Fibroblast of gingiva (primary cell): ENCODE data around the gene COMMD9.
A peak's percentile ranks its signal among the peaks of the same experiment; 100 is the strongest.

Experiments
- DNase-seq: peaks from one replicate; pipeline ENCODE4 v3.0.0-alpha.2; 2011; ENCODE audit warnings: low read depth

The COMMD9 gene

DNA sequence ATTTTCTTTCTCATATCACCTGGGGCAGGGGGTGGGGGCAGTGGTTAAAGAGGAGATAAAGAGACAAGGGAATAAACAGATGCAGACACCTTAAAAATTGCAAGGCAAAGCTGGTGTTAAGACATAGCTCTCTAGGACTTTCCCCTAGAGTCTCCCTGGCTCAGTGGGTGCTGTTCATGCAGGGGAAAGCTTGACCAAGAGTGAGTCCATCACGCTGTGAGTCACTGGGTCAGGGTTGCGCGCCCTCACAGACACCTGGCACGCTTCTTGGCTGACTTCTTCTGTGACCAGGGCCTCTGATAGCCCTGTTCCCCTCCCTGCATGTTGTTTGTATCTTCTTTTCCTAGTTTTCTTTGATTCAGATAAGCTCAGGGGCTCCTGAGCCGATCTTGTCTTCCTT is 31.9 kb downstream of the COMMD9 start:
- DNase-seq: no peak

DNA sequence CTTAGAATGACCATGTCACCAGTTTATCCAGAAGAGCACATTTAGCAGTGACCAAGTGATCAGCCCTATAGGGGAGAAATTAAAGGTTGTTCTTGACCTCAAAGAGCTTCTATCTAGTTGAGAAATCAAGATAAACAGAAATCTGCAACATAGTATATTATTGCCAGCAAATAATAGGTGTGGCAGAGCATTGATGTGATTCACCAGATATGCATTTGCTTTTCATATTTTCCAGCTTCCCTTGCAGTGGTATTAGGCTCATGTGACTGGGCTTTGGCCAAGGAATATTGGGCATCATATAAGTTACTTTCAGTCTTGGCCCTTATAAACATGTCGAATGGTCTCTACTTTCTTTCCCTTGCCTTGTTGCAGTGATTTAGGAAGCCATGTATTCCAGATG is 34.5 kb downstream of the COMMD9 start:
- peak; percentile 53 for DNase-seq

DNA sequence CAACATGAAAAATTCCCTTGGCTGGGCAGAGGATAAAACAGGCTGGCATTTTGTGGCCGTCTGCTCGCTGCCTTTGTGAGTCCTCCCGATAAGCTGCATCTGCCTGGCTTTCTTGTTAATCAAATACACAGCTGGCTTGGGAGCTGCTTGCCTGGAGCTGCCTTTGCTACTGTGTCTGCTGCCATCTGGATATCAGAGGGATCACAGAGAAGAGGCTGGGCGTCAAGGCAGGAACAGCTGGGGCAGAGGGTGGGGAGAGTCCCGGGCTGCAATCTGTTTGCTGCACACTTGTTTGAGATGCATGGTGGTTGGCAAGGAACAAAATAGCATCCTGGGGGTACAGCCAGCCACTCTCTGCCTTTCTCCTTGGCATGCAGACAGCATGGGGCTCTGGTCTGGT is 36.0 kb downstream of the COMMD9 start:
- no peak for DNase-seq

DNA sequence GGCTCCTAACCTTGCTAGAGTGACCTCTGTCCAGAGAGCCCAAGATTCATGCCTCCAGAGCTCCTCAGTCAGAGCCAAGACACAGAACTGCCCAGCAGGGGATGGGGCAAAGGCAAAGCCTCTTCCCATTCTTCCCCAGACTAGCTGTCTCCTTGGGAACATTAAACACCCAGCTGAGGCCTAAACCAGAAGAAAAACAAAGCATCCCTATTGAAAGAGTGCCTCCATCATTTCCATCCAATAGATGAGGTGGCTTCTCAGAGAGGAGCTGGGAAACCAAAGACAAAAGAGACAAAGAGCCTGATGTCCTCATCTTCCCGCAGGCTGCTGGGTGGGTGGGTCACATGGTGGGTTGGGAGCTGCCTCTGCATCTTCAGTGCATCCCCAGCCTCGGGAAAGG is 37.4 kb downstream of the COMMD9 start:
- DNase-seq: no peak

DNA sequence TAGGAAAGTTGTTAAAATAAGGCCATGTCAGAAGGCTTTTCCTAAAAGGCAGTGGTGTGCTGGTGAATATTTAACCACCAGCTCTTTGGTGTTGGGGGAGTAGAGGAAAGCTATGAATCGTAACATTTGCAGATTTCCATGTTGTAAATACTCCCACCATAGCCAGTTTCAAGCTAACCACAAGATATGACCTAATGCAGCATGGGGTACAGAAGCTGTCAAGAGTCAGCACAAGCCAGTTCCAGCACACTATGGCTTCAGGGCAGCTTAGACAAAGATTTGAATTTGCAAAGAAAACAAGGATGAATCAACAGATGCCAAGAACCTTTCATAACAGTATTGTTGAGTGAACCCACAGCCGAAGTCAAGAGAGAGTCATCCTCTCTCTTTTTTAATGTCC is 40.0 kb downstream of the COMMD9 start:
- peak; percentile 85 for DNase-seq

DNA sequence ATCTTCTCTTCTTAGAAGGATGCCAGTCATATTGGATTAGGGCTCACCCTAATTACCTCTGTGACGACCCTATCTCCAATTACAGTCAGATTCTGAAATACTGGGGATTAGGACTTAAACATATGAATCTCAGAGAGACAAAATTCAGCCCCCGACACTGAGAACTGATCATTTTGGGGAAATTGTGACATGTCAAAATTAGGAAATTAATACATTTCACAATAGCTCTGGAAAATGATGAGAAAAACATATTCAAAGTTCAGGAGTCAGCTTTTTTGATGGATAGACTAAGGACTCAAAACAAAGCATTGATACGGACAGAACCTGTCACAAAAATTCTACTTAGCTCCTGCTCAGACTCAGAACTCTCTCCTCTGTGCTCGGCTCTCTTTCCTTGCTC is 40.8 kb downstream of the COMMD9 start:
- DNase-seq: no peak

DNA sequence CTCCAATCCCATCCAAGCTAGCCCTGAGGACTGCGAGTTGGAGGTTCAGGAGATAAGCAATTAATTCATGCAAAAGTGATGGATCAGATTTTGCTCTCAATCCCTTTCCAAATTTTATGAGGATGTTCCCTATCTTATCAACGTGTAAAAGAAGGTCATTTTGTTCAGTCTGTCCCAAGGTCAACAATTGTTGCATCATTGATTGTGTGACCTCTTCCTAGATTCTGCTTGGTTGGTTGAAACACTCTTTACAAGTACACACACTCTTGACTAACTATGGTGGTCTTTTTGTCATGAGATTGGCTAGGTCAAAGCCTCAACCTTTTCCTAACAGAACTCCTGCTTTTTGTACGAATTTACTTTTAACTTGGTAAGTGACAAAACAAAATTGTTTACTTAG is 41.7 kb downstream of the COMMD9 start:
- no peak for DNase-seq

DNA sequence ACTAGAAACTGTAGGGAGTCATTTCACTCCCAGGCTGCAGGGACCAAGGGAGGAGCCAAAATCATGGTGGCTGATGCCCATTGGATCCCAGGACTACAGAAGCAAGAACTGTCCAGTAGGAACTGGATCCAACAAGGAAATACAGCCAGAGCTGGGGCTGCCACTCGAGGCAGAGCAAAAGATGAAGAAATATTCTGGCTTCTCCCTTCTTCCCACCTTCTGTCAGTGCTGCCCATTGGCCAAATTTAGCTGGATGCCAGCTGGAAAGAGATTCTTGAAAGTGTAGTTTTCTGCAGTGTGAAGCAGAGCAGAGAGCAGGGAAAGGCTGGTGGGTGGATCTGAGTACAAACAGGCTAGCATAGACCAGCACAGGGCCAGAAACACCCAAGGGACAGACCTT is 45.6 kb downstream of the COMMD9 start:
- no peak for DNase-seq

DNA sequence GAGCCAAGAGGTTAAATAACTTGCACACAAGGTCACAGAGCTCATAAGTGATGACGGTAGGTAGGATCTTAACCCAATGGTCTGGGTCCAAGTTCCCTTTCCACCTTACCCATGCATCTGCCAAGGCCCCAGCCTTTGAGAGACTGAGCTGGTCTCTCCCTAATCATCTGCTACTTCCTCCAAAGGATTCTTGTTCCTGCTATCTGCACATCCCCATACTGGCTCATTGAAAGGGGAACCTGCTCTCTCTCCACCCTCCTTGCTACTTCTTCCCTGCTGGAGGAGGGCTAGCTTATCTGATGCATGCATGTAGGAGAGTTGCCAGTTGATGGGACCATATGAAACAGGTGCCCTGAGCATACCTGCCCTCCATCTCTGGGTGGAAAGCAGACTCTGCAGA is 47.7 kb downstream of the COMMD9 start:
- no peak for DNase-seq

DNA sequence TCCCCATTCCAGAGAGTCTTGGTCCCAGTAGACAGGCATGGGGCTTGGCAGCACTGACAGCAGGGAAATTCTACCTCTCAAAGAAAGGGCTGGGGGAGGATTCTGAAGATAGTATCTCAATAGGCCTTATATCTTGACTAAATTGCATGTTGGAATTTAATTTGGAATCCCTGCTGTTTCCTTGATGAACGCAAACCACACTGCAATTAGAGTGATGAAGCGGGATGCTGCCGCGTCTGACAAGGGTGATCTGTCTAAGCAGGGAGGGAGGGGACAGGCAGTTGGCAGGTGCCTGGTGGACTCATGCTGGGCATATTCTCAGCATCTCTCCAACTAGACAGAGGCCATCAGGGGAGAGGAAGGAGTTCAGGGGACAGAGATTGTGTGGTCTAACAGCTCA is 48.4 kb downstream of the COMMD9 start:
- no peak for DNase-seq

DNA sequence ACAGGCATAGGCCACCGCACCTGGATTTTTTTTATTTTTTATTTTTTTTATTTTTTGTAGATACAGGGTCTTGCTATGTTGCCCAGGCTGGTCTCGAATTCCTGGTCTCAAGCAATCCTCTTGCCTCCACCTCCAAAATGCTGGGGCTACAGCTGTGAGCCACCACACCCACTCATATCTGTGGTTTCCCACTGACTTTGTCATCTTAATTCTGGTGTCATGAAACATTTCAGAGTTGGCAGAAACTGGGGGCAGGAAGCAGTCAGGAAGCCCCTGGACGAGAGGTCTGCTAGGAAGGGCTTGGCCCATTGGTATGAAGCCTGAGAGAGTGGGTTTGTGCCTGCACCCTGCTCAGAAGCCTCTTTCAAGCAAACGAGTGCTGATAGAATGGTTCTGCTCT is 49.1 kb downstream of the COMMD9 start:
- no peak for DNase-seq

DNA sequence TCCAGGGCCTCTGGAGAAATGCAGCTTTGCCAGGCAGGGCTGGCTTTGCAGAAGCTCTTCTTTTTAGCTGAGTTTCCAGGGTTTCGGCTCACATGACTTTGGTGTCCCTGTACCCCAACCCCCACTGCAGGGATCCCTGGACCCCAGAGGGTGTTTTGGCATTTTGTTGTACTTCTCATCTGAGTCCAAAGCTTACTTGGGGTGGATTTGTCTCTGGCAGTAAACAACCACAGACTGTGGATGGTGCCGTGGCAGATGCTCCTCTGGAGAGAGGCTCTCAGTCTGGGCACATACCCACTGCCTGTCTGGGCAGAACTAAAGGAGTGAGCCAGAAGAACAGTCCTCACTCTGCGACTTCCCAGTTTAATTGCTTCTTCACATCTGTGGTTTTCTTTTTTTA is 49.6 kb downstream of the COMMD9 start:
- no peak for DNase-seq

DNA sequence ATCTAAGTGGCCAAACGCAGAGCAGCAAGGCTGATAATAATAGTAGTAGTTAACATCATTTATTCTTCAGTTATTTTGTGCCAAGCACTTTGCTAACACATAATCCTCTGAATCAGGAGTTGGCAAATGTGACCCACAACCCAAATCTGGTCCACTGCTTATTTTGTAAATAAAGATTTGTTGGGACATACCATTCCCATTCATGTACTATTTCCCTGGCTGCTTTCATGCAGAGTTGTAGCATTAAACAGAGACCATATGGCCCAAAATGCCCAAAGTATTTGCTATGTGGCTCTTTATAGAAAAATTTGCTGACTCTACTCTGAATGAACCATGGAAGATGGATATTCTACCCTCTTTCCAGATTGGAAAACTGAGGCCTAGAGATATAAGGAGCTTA is 50.3 kb downstream of the COMMD9 start:
- DNase-seq: peak; percentile 76

DNA sequence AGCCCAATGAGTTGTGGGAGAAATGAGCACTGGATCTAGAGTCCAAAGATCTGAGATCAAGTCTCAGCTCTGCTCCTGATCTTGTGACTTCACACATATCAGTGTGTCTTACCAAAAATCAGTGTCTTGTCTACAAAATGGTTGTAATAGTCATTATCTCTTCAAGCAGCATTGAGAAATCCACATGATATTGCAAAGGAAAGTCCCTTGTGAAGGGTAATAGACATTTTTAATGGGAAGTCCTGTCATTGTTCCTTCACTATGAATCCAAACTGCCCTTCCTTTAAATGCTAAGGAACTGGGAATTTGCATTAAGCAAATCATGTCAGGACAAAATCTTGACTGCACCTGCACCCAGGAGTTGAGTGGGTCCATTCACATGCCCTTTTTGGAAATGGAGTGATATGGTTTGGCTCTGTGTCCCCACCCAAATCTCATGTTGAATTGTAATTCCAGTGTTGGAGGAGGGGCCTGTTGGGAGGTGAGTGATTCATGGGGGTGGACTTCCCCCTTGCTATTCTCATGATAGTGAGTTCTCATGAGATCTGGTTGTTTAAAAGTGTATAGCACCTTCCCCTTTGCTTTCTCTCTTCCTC is 51.1 kb downstream of the COMMD9 start:
- no peak for DNase-seq

DNA sequence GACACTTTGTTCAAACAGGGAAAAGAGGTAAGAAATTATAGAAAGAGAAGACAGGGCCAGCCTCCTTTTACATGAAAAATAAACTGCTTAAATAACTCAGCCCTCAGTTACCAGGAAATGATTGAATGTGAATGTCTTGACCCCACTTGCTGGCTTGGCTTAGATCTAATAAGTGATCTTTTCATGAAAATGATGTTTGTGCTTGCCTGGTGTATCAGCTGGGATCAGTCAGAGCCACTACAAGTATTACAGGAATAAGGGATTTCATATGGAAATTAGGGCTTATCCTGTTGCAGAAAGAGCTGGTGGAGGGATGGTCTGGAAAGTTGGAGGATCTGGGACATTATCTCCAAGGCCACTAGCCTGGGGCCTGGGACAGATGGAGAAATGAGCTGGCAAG is 51.8 kb downstream of the COMMD9 start:
- DNase-seq: no peak

DNA sequence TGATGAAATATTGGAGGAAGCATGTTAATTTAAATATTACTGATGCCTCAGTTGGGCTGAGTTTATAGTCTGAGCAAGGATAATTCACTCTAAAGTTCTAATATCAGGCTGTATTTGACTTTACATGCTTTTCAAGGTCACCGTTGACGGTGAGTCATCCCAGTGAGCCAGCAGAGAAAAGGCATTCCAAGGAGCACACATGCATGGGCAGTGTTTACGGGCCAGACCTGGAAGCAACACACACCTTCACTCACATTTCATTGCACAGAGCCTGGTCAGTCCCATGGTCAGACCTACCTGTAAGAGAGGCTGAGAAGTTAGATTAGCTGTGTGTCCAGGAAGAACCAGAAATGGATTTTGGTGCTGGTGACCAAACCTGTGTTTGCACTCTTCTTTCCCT is 53.5 kb downstream of the COMMD9 start:
- no peak for DNase-seq

DNA sequence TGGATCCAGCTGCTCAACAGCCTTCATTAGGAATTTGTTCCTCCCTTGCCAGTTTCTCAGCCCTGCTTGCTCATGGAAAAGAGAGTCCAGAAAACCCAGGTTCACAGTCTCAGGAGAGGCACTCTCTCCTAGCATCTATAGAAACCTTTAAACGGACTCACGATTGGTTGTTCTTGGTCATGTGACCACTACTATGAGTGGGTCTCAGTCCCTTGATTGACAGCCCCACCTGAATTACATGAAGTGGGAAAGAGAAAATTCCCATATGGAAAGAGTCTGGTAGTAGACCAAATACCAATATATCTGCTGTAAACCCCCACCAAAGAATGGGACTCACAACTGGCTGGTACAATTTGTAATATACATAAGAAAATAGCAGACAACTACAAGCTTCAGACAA is 54.4 kb downstream of the COMMD9 start:
- DNase-seq: no peak

DNA sequence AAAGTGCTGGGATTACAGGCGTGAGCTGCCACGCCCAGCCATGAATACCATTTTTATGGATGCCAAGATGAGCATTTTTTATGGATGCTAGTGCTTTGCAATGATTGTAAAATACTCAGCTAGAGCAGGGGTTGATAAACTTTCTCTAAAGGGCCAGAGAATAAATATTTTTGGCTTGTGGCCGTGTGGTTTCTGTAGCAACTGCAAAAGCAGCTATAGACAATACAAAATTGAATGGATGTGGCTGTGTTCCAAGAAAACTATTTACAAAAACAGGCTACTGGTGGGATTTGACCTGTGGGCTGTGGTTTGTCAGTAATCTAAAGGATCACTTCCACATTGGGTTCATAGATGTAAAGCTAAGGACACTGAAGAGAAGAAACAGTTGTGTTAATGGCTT is 56.0 kb downstream of the COMMD9 start:
- DNase-seq: peak; percentile 13

DNA sequence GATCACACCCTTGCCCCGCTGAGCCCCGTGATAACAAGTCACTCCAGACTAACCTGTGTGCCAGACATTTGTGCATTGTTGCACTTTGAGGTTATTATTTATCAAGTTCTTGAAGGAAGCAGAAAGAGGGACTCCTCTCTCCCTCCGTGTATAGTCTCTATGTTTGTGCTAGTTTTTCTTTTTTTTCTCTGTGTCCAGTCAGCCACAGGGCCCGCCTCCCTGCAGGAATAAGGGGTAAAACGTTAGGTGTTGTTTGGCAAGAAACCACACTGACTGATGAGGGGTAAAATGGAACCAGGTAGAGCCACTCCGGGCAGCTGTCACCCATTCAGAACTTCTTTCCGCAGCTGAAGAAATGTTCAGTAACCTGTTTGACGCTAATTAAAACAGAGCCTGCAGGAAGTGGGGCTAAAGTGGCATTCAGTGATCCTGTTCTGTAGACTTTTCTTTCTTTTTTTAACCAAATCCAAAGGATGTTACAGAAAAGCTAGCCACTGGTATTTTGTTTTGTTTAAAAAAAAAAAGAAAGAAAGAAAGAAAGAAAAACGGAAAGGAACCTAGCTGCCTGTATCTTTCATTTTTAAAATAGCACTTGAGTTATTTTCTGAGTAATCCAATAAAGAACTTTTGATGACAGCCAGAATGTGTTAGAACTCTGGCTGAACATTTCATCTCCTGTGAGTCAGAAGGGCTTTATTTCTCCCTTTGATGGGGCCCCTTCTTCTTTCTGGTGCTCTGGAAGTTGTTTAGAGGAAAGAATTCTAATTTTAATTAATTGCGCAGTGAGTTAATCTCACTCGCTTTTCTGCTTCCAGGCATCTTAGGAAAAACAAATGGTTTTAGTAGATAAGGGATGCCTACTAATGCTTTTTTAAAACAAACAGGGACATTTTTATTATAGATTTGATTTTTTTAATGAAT is 58.2 kb downstream of the COMMD9 start:
- DNase-seq: no peak

DNA sequence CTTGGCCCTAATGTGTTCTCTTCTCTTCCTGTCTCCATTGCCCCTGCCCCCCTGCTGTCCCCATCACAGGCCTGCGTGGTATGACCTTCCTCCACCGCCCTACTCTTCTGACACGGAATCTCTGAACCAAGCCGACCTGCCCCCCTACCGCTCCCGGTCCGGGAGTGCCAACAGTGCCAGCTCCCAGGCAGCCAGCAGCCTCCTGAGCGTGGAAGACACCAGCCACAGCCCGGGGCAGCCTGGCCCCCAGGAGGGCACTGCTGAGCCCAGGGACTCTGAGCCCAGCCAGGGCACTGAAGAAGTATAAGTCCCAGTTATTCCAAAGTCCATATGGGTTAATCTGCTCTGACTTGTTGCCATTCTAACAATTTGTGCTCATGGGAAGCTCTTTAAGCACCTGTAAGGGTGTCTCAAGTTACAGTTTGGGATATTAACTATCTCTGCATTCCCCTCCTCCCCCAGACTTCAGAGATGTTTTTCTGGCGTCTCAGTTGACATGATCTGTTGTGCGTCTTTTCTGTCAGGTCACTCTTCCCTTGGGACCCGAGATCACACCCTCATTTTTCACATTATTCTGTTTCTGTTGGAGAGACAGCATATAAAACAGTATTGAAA is 60.0 kb downstream of the COMMD9 start:
- no peak for DNase-seq

DNA sequence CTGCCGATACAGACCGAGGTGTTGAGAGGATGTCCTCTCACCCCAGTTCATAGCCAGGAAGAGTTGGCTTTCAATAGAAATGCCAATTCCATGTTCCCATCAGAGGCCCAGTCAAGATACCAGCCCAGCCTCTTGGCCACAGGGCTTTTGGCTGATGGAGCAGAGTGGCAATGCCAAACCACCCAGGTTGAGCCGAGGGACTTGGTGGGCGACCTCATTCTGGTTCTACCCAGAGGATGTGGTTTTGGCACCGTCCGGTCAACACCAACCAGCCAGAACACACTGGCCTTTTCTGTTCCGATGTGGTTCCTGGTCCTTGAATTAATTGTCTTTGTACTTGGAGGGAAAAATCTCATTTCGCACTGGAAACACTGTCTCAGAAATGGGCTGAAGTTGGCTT is 60.5 kb downstream of the COMMD9 start:
- DNase-seq: peak; percentile 27

DNA sequence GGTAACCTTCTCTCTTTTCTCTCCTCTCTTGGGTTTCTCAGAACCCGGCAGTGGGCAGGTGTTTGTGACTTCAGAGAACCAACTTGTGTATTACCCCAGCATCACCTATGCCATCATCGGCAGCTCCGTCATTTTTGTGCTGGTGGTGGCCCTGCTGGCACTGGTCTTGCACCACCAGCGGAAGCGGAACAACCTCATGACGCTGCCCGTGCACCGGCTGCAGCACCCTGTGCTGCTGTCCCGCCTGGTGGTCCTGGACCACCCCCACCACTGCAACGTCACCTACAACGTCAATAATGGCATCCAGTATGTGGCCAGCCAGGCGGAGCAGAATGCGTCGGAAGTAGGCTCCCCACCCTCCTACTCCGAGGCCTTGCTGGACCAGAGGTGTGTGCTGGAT is 62.2 kb downstream of the COMMD9 start:
- DNase-seq: no peak

DNA sequence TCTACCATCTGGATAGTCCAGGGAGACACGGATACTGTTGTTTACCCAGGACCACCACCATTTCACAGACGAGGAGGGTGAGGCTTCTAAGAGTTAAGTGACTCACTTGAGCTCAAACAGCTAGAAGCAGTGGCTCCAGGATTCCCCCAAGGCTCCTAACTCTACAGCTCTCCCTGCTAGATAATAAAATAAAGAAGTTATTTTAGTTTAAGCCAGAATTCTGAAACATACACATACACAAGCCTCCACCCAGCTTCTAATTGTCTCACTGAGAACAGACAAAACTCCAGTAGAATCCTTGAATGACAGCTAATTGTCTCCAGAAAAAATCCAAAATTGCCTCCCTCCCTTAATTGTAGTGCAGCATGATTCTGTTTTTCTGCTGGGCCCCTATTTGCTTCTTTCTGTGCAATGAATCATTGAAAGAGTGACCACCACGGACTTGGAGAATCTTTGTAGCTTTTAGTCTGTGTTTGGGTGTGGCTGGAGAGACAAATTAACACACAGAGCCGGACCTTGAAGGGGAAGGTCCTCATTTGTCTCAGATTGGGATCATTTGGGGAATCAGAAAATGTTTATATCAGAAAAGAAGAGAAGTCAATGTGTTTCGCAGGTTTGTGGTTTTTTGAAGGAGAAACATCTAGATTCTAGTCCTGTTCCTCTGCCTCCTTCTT is 64.9 kb downstream of the COMMD9 start:
- no peak for DNase-seq
